DOHH2 (cell line): ENCODE data around the gene LRIT1.

ENCODE experiments used
- H3F3A ChIP-seq: fragments of 200-600 bp; sonication (generic), shearing (Covaris generic); 2 replicates; pipeline ENCODE4 v1.6.0; 2016; ENCODE audit warnings: antibody characterized with exemption, mild to moderate bottlenecking; ENCODE audit not compliant: control insufficient read depth, insufficient read depth
- H3K27ac ChIP-seq: fragments of 200-600 bp; sonication (generic); 2 replicates; pipeline ENCODE4 v1.5.1; 2014; ENCODE audit warnings: low read depth, mild to moderate bottlenecking, low read length, moderate library complexity
- H3K27me3 ChIP-seq: fragments of 200-600 bp; sonication (generic); 2 replicates; pipeline ENCODE4 v1.6.1; 2014; ENCODE audit warnings: mild to moderate bottlenecking, low read length, mixed read lengths; ENCODE audit not compliant: control insufficient read depth
- H3K36me3 ChIP-seq: fragments of 200-600 bp; sonication (generic); 2 replicates; pipeline ENCODE4 v1.6.1; 2014; ENCODE audit warnings: mild to moderate bottlenecking, low read length, moderate library complexity, mixed read lengths; ENCODE audit not compliant: control insufficient read depth
- H3K4me1 ChIP-seq: fragments of 200-600 bp; sonication (generic); 2 replicates; pipeline ENCODE4 v1.6.1; 2014; ENCODE audit warnings: mild to moderate bottlenecking, low read length, mixed read lengths; ENCODE audit not compliant: control insufficient read depth
- H3K4me2 ChIP-seq: fragments of 200-600 bp; sonication (generic); 2 replicates; pipeline ENCODE4 v1.6.0; 2014; ENCODE audit warnings: mild to moderate bottlenecking, low read length, moderate library complexity
- H3K4me3 ChIP-seq: fragments of 200-600 bp; sonication (generic); 2 replicates; pipeline ENCODE4 v1.5.1; 2014; ENCODE audit warnings: mild to moderate bottlenecking, low read length, mixed read lengths
- H3K79me2 ChIP-seq: fragments of 200-600 bp; sonication (generic); 2 replicates; pipeline ENCODE4 v1.6.1; 2014; ENCODE audit warnings: mild to moderate bottlenecking, low read length, mixed read lengths; ENCODE audit not compliant: control insufficient read depth
- H3K9me2 ChIP-seq: fragments of 200-600 bp; sonication (generic); replicated peaks from 2 replicates; pipeline ENCODE4 v1.6.1; 2014; ENCODE audit warnings: mild to moderate bottlenecking, low read length, mixed read lengths; ENCODE audit not compliant: control insufficient read depth
- H3K9me3 ChIP-seq: fragments of 200-600 bp; sonication (generic); 2 replicates; pipeline ENCODE4 v1.6.1; 2014; ENCODE audit warnings: antibody characterized with exemption, low read length, mixed read lengths; ENCODE audit not compliant: control insufficient read depth, insufficient read depth
- H4K20me1 ChIP-seq: fragments of 200-600 bp; sonication (generic); 2 replicates; pipeline ENCODE4 v1.6.0; 2014; ENCODE audit warnings: low read depth, mild to moderate bottlenecking, antibody characterized with exemption, low read length, moderate library complexity; ENCODE audit not compliant: control insufficient read depth, insufficient read depth
- EZH2phosphoT487 ChIP-seq: fragments of 200-600 bp; sonication (generic); IDR thresholded peaks from 2 replicates; pipeline ENCODE4 v1.6.1; 2017; ENCODE audit warnings: borderline replicate concordance, mild to moderate bottlenecking, antibody characterized with exemption, low read length, moderate library complexity, mixed read lengths
- TF ChIP-seq, protein P1 (sequence below): fragments of 200-600 bp; sonication (generic); IDR thresholded peaks from one replicate; pipeline ENCODE4 v1.5.1; 2014; ENCODE audit warnings: antibody characterized with exemption, mild to moderate bottlenecking, low read depth, low read length; ENCODE audit not compliant: poor library complexity, severe bottlenecking

Gene LRIT1

DNA sequence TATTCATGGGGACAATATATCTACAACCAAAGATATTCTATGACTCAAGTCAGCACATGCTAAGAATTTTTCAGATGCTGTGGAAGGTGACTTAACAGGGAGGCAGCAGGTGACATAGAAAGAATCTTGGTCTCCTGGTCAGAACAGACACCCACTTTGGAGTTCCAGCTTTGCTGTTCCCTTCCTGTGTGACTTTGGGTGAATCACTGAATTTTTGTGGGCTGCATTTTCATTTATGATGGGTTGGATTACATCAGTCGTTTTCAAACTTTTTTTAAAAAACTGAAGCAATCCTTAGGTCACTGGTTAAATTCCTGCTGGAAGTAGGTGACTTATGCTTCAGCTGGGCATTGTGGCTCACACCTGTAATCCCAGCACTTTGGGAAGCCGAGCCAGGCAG, 28.4 kb upstream of the LRIT1 start:
- Histone ChIP-seq H3K27ac (no peak overlapping the region), H3K9me2 (no peaks in the 10 kb centered on the region), H3K79me2 (no peaks in the 10 kb centered on the region), H3K4me1 (no peaks in the 10 kb centered on the region), H3F3A (no peaks in the 10 kb centered on the region), H3K27me3 (peaks cover 13% of the 10 kb centered on the region), H3K36me3 (no peaks in the 10 kb centered on the region), H3K9me3 (no peaks in the 10 kb centered on the region), H4K20me1 (no peaks in the 10 kb centered on the region), H3K4me2 (no peak overlapping the region), H3K4me3 (no peak overlapping the region)
- no peak for TF ChIP-seq EZH2phosphoT487
- TF ChIP-seq, protein P1, sequence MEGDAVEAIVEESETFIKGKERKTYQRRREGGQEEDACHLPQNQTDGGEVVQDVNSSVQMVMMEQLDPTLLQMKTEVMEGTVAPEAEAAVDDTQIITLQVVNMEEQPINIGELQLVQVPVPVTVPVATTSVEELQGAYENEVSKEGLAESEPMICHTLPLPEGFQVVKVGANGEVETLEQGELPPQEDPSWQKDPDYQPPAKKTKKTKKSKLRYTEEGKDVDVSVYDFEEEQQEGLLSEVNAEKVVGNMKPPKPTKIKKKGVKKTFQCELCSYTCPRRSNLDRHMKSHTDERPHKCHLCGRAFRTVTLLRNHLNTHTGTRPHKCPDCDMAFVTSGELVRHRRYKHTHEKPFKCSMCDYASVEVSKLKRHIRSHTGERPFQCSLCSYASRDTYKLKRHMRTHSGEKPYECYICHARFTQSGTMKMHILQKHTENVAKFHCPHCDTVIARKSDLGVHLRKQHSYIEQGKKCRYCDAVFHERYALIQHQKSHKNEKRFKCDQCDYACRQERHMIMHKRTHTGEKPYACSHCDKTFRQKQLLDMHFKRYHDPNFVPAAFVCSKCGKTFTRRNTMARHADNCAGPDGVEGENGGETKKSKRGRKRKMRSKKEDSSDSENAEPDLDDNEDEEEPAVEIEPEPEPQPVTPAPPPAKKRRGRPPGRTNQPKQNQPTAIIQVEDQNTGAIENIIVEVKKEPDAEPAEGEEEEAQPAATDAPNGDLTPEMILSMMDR: no peak

DNA sequence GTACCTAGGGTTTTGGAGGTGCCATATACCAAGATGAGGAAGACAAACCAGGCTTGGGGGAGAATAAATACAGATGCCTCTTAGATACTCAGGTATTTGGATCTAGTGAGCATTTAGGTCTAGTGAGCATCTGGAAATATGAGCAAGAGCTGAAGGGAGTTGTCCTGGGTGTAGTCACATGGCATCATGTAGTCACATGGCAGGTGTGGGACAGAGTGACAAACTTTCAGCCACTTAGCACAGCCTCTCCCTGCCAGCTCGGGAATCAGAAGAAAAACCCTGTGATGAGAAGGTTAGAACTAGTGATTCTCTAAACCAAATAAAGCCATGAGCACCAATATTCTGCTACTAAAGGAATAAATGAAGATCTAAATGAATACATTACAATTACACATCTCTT, 27.8 kb upstream of the LRIT1 start:
- Histone ChIP-seq H3K79me2 (no peaks in the 10 kb centered on the region), H3F3A (no peaks in the 10 kb centered on the region), H3K36me3 (no peaks in the 10 kb centered on the region), H3K4me3 (no peak overlapping the region), H3K4me2 (no peak overlapping the region), H4K20me1 (no peaks in the 10 kb centered on the region), H3K9me3 (no peaks in the 10 kb centered on the region), H3K4me1 (no peaks in the 10 kb centered on the region), H3K27me3 (peaks cover 15% of the 10 kb centered on the region), H3K9me2 (no peaks in the 10 kb centered on the region), H3K27ac (no peak overlapping the region)
- TF ChIP-seq EZH2phosphoT487: no peak
- TF ChIP-seq, protein P1: no peak

DNA sequence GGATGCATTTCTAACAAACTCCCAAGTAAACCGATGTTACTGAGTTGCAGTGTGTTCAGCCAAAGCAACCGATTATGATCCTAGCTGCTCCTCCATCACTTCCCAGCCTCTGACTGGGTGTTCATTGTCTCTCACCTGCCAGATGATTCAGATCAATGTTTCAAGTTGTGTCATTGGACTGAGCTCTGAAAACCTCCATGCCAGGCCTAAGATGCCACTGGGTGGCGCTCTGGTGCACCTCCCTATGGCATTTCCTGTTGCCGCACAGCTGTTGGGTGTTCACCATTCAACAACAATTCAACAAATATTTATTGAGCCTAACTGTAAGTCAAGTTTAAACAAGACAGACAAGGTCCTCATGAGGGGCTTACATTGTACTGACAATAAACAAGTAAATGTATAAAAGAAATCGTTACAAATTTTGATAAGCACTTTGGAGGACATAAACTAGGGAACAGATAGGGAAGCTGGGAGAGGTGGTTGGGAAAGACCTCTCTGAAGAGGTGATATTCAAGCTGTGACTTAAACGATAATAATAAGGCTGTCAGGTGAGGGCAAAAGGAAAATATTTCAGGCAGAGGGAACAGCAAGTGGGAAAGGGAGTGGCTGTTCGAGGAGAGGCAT, 26.3 kb upstream of the LRIT1 start:
- Histone ChIP-seq H3K79me2 (no peaks in the 10 kb centered on the region), H3K36me3 (no peaks in the 10 kb centered on the region), H3K9me3 (no peaks in the 10 kb centered on the region), H3K4me2 (no peak overlapping the region), H3K27me3 (peaks cover 16% of the 10 kb centered on the region), H3K4me1 (no peaks in the 10 kb centered on the region), H3K27ac (no peak overlapping the region), H3K4me3 (no peak overlapping the region), H3F3A (no peaks in the 10 kb centered on the region), H3K9me2 (no peaks in the 10 kb centered on the region), H4K20me1 (no peaks in the 10 kb centered on the region)
- no peak for TF ChIP-seq EZH2phosphoT487
- TF ChIP-seq, protein P1: peak; percentile 79
